ENCODE measurements around the gene TTLL8. TPM values are rescaled to one million over a fixed set of nuclear protein-coding genes. Genes with fewer than 3 reads are reported as not detected.

The TTLL8 gene
- total RNA-seq, 4 donors from 2014 or later, result not detected

DNA sequence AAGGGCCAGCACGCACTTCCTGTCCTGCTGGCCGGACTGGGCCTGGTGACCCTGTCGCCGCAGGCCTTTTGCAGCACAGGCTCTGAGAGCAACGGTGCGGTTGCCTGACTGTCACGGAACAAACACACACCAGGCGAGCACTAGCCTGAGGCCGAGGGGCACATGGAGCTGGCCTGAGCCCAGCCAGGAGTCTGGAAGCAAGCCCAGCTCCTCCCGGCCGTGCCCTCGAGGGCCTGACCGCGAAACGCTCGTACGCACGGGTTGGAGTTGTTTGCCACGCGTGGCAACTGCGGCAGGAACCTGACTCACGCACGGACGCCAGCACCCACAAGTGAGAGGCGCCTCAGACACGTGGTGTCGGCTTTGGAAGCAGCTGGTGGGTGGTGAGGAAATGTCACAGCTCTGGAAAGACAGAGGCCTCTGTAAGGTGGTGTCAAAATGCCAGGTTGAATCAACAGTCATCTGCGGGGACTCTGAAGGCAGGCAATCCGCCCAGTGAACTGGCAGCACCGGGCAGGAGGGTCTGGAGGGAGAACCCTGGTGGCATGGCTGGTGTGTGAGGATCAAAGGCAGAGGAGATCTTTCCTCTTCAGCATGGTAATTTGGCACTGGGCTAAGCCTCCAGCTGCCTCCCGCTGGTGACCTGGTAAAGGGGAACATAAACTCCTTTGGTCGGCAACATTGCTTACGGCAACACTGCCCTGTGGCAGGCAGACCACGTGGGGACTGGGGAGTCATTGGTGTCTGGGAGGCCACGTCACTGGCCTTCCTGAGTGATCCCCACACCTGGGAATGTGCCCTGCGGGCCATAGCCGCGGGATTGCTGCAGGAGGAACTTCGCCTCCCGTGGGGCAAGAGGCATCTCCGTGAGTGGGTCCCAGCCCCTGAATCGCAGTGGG lies 30.2 kb downstream of the TTLL8 start:
- Histone ChIP-seq H3K36me3 (no peaks in the 10 kb centered on the region), H3K27me3 (peaks cover 48% of the 10 kb centered on the region), H3K9me3 (no peaks in the 10 kb centered on the region), H3K27ac (no peak overlapping the region), H3K4me1 (peaks cover 0 to 9% (median 7%) of the 10 kb centered on the region in 4 donors), H3K4me3 (no peak overlapping the region)
- WGBS, 2 donors (ENCODE audit: low coverage in 1 of 2), result 40 to 75% methylated on average over 4 to 39 of the region's 42 CpGs
- peak; percentile 8 for DNase-seq
- in situ Hi-C loops (cut with MboI; ENCODE audit: low pct_ligation_motif_present in 1 of 4, low pct_unique_long_range_greater_than_20kb in 1 of 4, low sequenced_read_pairs in 3 of 4) (loop anchor here (25.0 kb wide), 1 partner anchor 266 kb away; no protein-coding TSS in a partner anchor), intact Hi-C loops (cut with DNase I; ENCODE audit: low total_unique reads) (no loop called here)
- no peak for TF ChIP-seq EP300 (IDR thresholded peaks at IDR 0.05; ENCODE audit: low read depth)
- TF ChIP-seq, protein P1, sequence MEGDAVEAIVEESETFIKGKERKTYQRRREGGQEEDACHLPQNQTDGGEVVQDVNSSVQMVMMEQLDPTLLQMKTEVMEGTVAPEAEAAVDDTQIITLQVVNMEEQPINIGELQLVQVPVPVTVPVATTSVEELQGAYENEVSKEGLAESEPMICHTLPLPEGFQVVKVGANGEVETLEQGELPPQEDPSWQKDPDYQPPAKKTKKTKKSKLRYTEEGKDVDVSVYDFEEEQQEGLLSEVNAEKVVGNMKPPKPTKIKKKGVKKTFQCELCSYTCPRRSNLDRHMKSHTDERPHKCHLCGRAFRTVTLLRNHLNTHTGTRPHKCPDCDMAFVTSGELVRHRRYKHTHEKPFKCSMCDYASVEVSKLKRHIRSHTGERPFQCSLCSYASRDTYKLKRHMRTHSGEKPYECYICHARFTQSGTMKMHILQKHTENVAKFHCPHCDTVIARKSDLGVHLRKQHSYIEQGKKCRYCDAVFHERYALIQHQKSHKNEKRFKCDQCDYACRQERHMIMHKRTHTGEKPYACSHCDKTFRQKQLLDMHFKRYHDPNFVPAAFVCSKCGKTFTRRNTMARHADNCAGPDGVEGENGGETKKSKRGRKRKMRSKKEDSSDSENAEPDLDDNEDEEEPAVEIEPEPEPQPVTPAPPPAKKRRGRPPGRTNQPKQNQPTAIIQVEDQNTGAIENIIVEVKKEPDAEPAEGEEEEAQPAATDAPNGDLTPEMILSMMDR (IDR thresholded peaks at IDR 0.05), result no peak
- no peak for TF ChIP-seq POLR2AphosphoS5 (IDR thresholded peaks at IDR 0.05)
- TF ChIP-seq POLR2A (IDR thresholded peaks at IDR 0.05), result no peak

DNA sequence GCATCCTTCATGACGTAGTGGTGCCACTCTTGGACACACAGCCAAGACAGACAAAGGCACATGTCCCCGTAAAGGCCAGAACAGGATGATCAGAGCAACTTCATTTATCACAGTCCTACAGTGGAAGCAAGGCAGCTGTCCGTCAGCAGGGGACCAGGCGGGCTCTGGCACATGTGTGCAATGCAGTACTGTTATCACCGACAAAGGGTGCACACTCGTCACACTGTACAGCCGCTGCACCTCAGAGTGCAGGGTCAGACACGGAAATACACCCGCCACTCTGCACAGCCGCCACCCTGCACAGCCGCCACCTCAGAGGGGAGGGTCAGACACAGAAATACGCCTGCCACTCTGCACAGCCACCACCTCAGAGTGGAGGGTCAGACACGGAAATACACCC lies 32.1 kb downstream of the TTLL8 start:
- no peak overlapping the region for H3K27ac ChIP-seq
- no peaks in the 10 kb centered on the region for H3K36me3 ChIP-seq
- H3K27me3 ChIP-seq, result peaks cover 44% of the 10 kb centered on the region
- DNase-seq, result no peak
- in situ Hi-C loops (cut with MboI; ENCODE audit: low pct_ligation_motif_present in 1 of 4, low pct_unique_long_range_greater_than_20kb in 1 of 4, low sequenced_read_pairs in 3 of 4), result loop anchor here (25.0 kb wide), 1 partner anchor 264 kb away; no protein-coding TSS in a partner anchor
- intact Hi-C loops (cut with DNase I; ENCODE audit: low total_unique reads), result no loop called here
- H3K4me1 ChIP-seq, result peaks cover 0 to 9% (median 7%) of the 10 kb centered on the region in 4 donors
- TF ChIP-seq POLR2AphosphoS5 (IDR thresholded peaks at IDR 0.05) (no peak), EP300 (IDR thresholded peaks at IDR 0.05; ENCODE audit: low read depth) (no peak), POLR2A (IDR thresholded peaks at IDR 0.05) (no peak)
- TF ChIP-seq, protein P1 (IDR thresholded peaks at IDR 0.05), result no peak
- H3K4me3 ChIP-seq, result no peak overlapping the region
- 77% methylated on average over 4 to 13 of the region's 13 CpGs for WGBS, 2 donors (ENCODE audit: low coverage in 1 of 2)
- H3K9me3 ChIP-seq, result no peaks in the 10 kb centered on the region

DNA sequence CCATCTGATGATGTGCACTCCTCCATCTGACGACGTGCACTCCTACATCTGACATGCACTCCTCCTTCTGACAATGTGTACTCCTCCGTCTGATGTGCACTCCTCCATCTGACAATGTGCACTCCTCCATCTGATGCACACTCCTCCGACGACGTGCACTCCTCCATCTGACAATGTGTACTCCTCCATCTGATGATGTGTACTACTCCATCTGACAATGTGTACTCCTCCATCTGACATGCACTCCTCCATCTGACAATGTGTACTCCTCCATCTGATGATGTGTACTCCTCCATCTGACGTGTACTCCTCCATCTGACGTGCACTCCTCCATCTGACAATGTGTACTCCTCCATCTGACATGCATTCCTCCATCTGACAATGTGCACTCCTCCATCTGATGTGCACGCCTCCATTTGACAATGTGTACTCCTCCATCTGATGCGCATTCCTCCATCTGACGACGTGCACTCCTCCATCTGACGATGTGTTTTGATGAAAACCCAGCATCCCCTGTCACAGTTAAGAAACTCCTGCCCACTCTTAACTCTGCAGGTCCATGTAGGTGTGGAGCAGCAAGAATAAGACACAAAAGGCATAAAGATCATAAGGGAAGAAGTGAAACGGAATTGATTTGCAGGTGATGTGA lies 35.8 kb downstream of the TTLL8 start:
- TF ChIP-seq POLR2AphosphoS5 (IDR thresholded peaks at IDR 0.05) (no peak), POLR2A (IDR thresholded peaks at IDR 0.05) (no peak), EP300 (IDR thresholded peaks at IDR 0.05; ENCODE audit: low read depth) (no peak)
- TF ChIP-seq, protein P1 (IDR thresholded peaks at IDR 0.05), result no peak
- Histone ChIP-seq H3K27me3 (peaks cover 42% of the 10 kb centered on the region), H3K36me3 (no peaks in the 10 kb centered on the region), H3K9me3 (no peaks in the 10 kb centered on the region), H3K4me3 (no peak overlapping the region), H3K27ac (no peak overlapping the region), H3K4me1 (no peaks in the 10 kb centered on the region)
- no peak for DNase-seq
- intact Hi-C loops (cut with DNase I; ENCODE audit: low total_unique reads) (no loop called here), in situ Hi-C loops (cut with MboI; ENCODE audit: low pct_ligation_motif_present in 1 of 4, low pct_unique_long_range_greater_than_20kb in 1 of 4, low sequenced_read_pairs in 3 of 4) (no loop called here)
- WGBS, 2 donors (ENCODE audit: low coverage in 1 of 2), result 82 to 87% methylated on average over 8 to 14 of the region's 14 CpGs

DNA sequence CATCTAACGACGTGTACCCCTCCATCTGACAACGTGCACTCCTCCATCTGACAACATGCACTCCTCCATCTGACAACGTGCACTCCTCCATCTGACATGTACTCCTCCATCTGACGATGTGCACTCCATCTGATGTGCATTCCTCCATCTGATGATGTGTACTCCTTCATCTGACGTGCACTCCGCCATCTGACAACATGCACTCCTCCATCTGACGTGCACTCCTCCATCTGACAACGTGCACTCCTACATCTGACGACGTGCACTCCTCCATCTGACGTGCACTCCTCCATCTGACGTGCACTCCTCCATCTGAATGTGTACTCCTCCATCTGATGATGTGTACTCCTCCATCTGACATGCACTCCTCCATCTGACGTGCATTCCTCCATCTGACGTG lies 37.5 kb downstream of the TTLL8 start:
- no peaks in the 10 kb centered on the region for H3K9me3 ChIP-seq
- intact Hi-C loops (cut with DNase I; ENCODE audit: low total_unique reads), result no loop called here
- H3K27me3 ChIP-seq, result peaks cover 44% of the 10 kb centered on the region
- no peak overlapping the region for H3K4me3 ChIP-seq
- WGBS, 2 donors (ENCODE audit: low coverage in 1 of 2), result 89 to 91% methylated on average over 14 to 15 of the region's 15 CpGs
- in situ Hi-C loops (cut with MboI; ENCODE audit: low pct_ligation_motif_present in 1 of 4, low pct_unique_long_range_greater_than_20kb in 1 of 4, low sequenced_read_pairs in 3 of 4), result no loop called here
- no peak overlapping the region for H3K27ac ChIP-seq
- no peak for DNase-seq
- no peaks in the 10 kb centered on the region for H3K4me1 ChIP-seq
- TF ChIP-seq EP300 (IDR thresholded peaks at IDR 0.05; ENCODE audit: low read depth) (no peak), POLR2A (IDR thresholded peaks at IDR 0.05) (no peak)
- no peaks in the 10 kb centered on the region for H3K36me3 ChIP-seq
